H9 (cell line): ENCODE measurements around the gene USP4. TPM values are rescaled to one million over a fixed set of nuclear protein-coding genes. Genes with fewer than 3 reads are reported as not detected.

Experiments used
- DNase-seq: peaks from one replicate; pipeline ENCODE4 v3.0.0-alpha.2; 2017
- H2AFZ ChIP-seq: one replicate; pipeline ENCODE4 v1.6.1; 2013; ENCODE audit warnings: mild to moderate bottlenecking, low read length, control low read depth, moderate library complexity
- H2AK5ac ChIP-seq: 2 replicates; pipeline ENCODE4 v1.6.1; 2013; ENCODE audit warnings: low read length, control low read depth, mixed read lengths; ENCODE audit not compliant: insufficient read length
- H2BK120ac ChIP-seq: one replicate; pipeline ENCODE4 v1.6.1; 2013; ENCODE audit warnings: low read depth, mild to moderate bottlenecking, low read length, control low read depth, inconsistent platforms; ENCODE audit not compliant: poor library complexity, severe bottlenecking
- H2BK12ac ChIP-seq: 2 replicates; pipeline ENCODE4 v1.6.1; 2013; ENCODE audit warnings: low read length, control low read depth, mixed read lengths, low read depth; ENCODE audit not compliant: insufficient read length
- H2BK15ac ChIP-seq: 2 replicates; pipeline ENCODE4 v1.6.1; 2013; ENCODE audit warnings: low read depth, low read length, control low read depth
- H2BK20ac ChIP-seq: one replicate; pipeline ENCODE4 v1.6.1; 2013; ENCODE audit warnings: low read depth, mild to moderate bottlenecking, low read length, control low read depth, inconsistent platforms; ENCODE audit not compliant: poor library complexity, severe bottlenecking
- H2BK5ac ChIP-seq: 2 replicates; pipeline ENCODE4 v1.6.1; 2013; ENCODE audit warnings: low read length, control low read depth, mixed read lengths; ENCODE audit not compliant: insufficient read length
- H3K14ac ChIP-seq: 2 replicates; pipeline ENCODE4 v1.6.1; 2013; ENCODE audit warnings: low read length, control low read depth; ENCODE audit not compliant: insufficient read depth
- H3K18ac ChIP-seq: 2 replicates; pipeline ENCODE4 v1.6.1; 2013; ENCODE audit warnings: low read depth, mild to moderate bottlenecking, mixed read lengths, low read length, control low read depth; ENCODE audit not compliant: insufficient read length
- H3K23ac ChIP-seq: 2 replicates; pipeline ENCODE4 v1.6.1; 2013; ENCODE audit warnings: low read length, control low read depth, mixed read lengths, low read depth; ENCODE audit not compliant: insufficient read length
- H3K23me2 ChIP-seq: 2 replicates; pipeline ENCODE4 v1.6.1; 2013; ENCODE audit warnings: low read depth, mild to moderate bottlenecking, mixed read lengths, low read length, control low read depth; ENCODE audit not compliant: insufficient read length, poor library complexity, severe bottlenecking
- H3K27ac ChIP-seq: 2 replicates; pipeline ENCODE4 v1.5.1; 2013; ENCODE audit warnings: low read length, control low read depth, mixed read lengths, low read depth; ENCODE audit not compliant: insufficient read length
- H3K27me3 ChIP-seq: 2 replicates; pipeline ENCODE4 v1.6.1; 2013; ENCODE audit warnings: low read length, control low read depth, inconsistent platforms; ENCODE audit not compliant: insufficient read depth
- H3K4ac ChIP-seq: 2 replicates; pipeline ENCODE4 v1.6.1; 2013; ENCODE audit warnings: low read depth, mild to moderate bottlenecking, control low read depth, inconsistent platforms, low read length, moderate library complexity
- H3K4me1 ChIP-seq: 2 replicates; pipeline ENCODE4 v1.6.1; 2013; ENCODE audit warnings: low read length, control low read depth, inconsistent platforms; ENCODE audit not compliant: insufficient read depth
- H3K4me2 ChIP-seq: 2 replicates; pipeline ENCODE4 v1.6.1; 2013; ENCODE audit warnings: low read length, control low read depth, mixed read lengths; ENCODE audit not compliant: insufficient read length, insufficient read depth
- H3K56ac ChIP-seq: 2 replicates; pipeline ENCODE4 v1.6.1; 2013; ENCODE audit warnings: low read depth, mild to moderate bottlenecking, mixed read lengths, low read length, control low read depth; ENCODE audit not compliant: insufficient read length
- H3K79me1 ChIP-seq: 2 replicates; pipeline ENCODE4 v1.6.1; 2013; ENCODE audit warnings: low read depth, mild to moderate bottlenecking, moderate library complexity, low read length, control low read depth, inconsistent platforms; ENCODE audit not compliant: insufficient read depth, poor library complexity, severe bottlenecking
- H3K79me2 ChIP-seq: 2 replicates; pipeline ENCODE4 v1.6.1; 2013; ENCODE audit warnings: low read length, control low read depth, inconsistent platforms; ENCODE audit not compliant: insufficient read depth
- H3K9ac ChIP-seq: 2 replicates; pipeline ENCODE4 v1.6.1; 2013; ENCODE audit warnings: low read length, control low read depth, mixed read lengths; ENCODE audit not compliant: insufficient read length; ENCODE audit errors: extremely low read depth
- H3K9me3 ChIP-seq: one replicate; pipeline ENCODE4 v1.6.1; 2013; ENCODE audit warnings: low read depth, low read length, inconsistent platforms; ENCODE audit not compliant: control insufficient read depth
- H3T11ph ChIP-seq: one replicate; pipeline ENCODE4 v1.6.1; 2013; ENCODE audit warnings: mild to moderate bottlenecking, low read length, control low read depth, inconsistent platforms
- H4K20me1 ChIP-seq: one replicate; pipeline ENCODE4 v1.6.1; 2013; ENCODE audit not compliant: control insufficient read depth, insufficient read length, insufficient read depth
- H4K5ac ChIP-seq: 2 replicates; pipeline ENCODE4 v1.6.1; 2013; ENCODE audit warnings: low read depth, mild to moderate bottlenecking, mixed read lengths, low read length, control low read depth; ENCODE audit not compliant: insufficient read length
- H4K8ac ChIP-seq: replicated peaks from 2 replicates; pipeline ENCODE4 v1.6.1; 2013; ENCODE audit warnings: low read length, control low read depth, mixed read lengths, low read depth; ENCODE audit not compliant: insufficient read length
- H4K91ac ChIP-seq: 2 replicates; pipeline ENCODE4 v1.6.1; 2013; ENCODE audit warnings: low read depth, mild to moderate bottlenecking, moderate library complexity, mixed read lengths, low read length, control low read depth; ENCODE audit not compliant: insufficient read length
- H3K27ac Mint-ChIP-seq, 3 experiments: 2 replicates in 2 of 3; 3 replicates in 1 of 3; pipeline ENCODE4 v1.8.0; 2020 to 2021; ENCODE audit warnings: mixed read lengths in 3 of 3, mild to moderate bottlenecking in 1 of 3, moderate library complexity in 1 of 3
- H3K27me3 Mint-ChIP-seq: 2 replicates; pipeline ENCODE4 v1.8.0; 2021; ENCODE audit warnings: low read depth, mild to moderate bottlenecking, moderate library complexity, mixed read lengths
- H3K36me3 Mint-ChIP-seq, 3 experiments: 2 replicates in 2 of 3; 3 replicates in 1 of 3; pipeline ENCODE4 v1.8.0; 2020 to 2021; ENCODE audit warnings: low read depth in 3 of 3, mixed read lengths in 3 of 3; ENCODE audit not compliant: insufficient read depth in 1 of 3
- H3K4me1 Mint-ChIP-seq, 2 experiments: 2 replicates each; pipeline ENCODE4 v1.8.0; 2020; ENCODE audit warnings: mixed read lengths in 2 of 2
- H3K4me3 Mint-ChIP-seq, 2 experiments: 2 replicates in 1 of 2; 3 replicates in 1 of 2; pipeline ENCODE4 v1.8.0; 2020 to 2021; ENCODE audit warnings: mild to moderate bottlenecking in 2 of 2, mixed read lengths in 2 of 2, moderate library complexity in 1 of 2
- H3K9me3 Mint-ChIP-seq, 2 experiments: 2 replicates in 1 of 2; 3 replicates in 1 of 2; pipeline ENCODE4 v1.8.0; 2020; ENCODE audit warnings: mild to moderate bottlenecking in 2 of 2, mixed read lengths in 2 of 2, moderate library complexity in 1 of 2
- WGBS: extraction: QIAGEN DNeasy Blood & Tissue Kit; methylation state at CpG from one replicate; pipeline ENCODE4 v1.1.7; 2013; ENCODE audit warnings: missing lambda C conversion rate, low lambda C conversion rate, mixed read lengths; ENCODE audit not compliant: insufficient read length; ENCODE audit errors: extremely low coverage; 5-methylcytosine and 5-hydroxymethylcytosine counted together
- total RNA-seq: library from RNA; stranded (reverse); gene quantifications from 2 replicates; pipeline ENCODE4 v1.2.1, GENCODE V29; 2021
- TF ChIP-seq, protein P1 (sequence below): fragments of 200-600 bp; sonication (generic); conservative IDR thresholded peaks from 3 replicates; pipeline ENCODE4 v1.8.0; 2021; ENCODE audit warnings: antibody characterized with exemption, mild to moderate bottlenecking

The USP4 gene
- total RNA-seq, 1 experiment from 2014 or later: 36.1 TPM

DNA sequence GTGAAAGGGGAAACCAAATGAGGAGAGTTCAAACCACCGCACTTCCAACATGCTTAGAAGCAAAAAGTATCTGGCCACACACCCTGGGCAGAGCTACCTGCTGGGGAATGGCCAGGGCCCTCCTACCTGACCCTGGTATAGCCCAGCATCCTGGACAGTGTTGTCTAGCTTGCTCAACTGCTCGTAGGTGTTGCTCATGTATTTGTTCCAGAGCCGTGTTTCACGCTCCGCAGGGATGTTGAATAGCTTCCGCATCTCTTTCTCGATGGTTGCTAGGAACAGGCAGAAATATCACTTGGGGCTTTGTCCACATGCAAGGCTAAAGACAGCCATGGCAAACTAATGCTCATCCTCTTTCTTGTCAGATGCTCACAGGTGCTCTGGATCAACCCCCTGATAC lies 15.1 kb downstream of the USP4 start:
- Mint-ChIP-seq H3K27ac (no peak overlapping the region), H3K9me3 (no peaks in the 10 kb centered on the region), H3K4me1 (no peaks in the 10 kb centered on the region), H3K27me3 (no peaks in the 10 kb centered on the region), H3K36me3 (peaks cover 28 to 77% (median 59%) of the 10 kb centered on the region in 3 experiments; a peak in 6 of 7 replicates), H3K4me3 (no peak overlapping the region)
- DNase-seq: no peak
- H3K14ac ChIP-seq: no peak overlapping the region
- H2BK12ac ChIP-seq: no peak overlapping the region
- no peak overlapping the region for H2AK5ac ChIP-seq
- H3K56ac ChIP-seq: no peak overlapping the region
- no peak overlapping the region for H2BK15ac ChIP-seq
- H3K79me1 ChIP-seq: no peaks in the 10 kb centered on the region
- H3K9me3 ChIP-seq: no peaks in the 10 kb centered on the region
- no peak overlapping the region for H3K9ac ChIP-seq
- no peak overlapping the region for H3K27ac ChIP-seq
- no peak overlapping the region for H4K91ac ChIP-seq
- no peak overlapping the region for H3K18ac ChIP-seq
- H3K27me3 ChIP-seq: no peaks in the 10 kb centered on the region
- no peak overlapping the region for H3K4me2 ChIP-seq
- no peak overlapping the region for H2AFZ ChIP-seq
- H4K20me1 ChIP-seq: no peaks in the 10 kb centered on the region
- H3K23ac ChIP-seq: no peak overlapping the region
- H3K23me2 ChIP-seq: no peaks in the 10 kb centered on the region
- H3K4me1 ChIP-seq: no peaks in the 10 kb centered on the region
- no peak overlapping the region for H3T11ph ChIP-seq
- H2BK20ac ChIP-seq: no peak overlapping the region
- no peak overlapping the region for H4K5ac ChIP-seq
- H2BK5ac ChIP-seq: no peak overlapping the region
- H3K4ac ChIP-seq: no peak overlapping the region
- TF ChIP-seq, protein P1, sequence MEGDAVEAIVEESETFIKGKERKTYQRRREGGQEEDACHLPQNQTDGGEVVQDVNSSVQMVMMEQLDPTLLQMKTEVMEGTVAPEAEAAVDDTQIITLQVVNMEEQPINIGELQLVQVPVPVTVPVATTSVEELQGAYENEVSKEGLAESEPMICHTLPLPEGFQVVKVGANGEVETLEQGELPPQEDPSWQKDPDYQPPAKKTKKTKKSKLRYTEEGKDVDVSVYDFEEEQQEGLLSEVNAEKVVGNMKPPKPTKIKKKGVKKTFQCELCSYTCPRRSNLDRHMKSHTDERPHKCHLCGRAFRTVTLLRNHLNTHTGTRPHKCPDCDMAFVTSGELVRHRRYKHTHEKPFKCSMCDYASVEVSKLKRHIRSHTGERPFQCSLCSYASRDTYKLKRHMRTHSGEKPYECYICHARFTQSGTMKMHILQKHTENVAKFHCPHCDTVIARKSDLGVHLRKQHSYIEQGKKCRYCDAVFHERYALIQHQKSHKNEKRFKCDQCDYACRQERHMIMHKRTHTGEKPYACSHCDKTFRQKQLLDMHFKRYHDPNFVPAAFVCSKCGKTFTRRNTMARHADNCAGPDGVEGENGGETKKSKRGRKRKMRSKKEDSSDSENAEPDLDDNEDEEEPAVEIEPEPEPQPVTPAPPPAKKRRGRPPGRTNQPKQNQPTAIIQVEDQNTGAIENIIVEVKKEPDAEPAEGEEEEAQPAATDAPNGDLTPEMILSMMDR: no peak
- no peak overlapping the region for H2BK120ac ChIP-seq
- H4K8ac ChIP-seq: no peak overlapping the region
- WGBS: no CpG with 5 or more reads among the region's 7 CpGs
- H3K79me2 ChIP-seq: no peaks in the 10 kb centered on the region
